ENCODE data around the gene CACNA2D3.

Gene CACNA2D3

DNA sequence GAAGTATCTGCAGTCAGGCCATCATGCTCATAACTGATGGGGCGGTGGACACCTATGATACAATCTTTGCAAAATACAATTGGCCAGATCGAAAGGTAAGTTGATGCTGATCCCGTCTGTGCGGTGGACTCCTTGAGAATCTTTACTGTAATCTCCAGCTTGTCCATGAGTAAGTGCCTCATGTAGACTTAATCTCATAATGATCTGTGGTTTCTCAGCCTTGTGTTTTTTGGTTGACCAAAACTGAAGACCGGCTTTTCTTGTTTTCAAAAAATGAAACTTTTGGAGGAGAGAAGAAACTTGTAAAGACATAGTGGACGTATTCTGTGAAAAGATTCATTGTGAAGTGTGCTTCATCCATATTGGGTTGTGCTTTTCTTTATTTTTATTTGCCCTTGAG lies 519.8 kb downstream of the CACNA2D3 start:
- DNase-seq, result no peak

DNA sequence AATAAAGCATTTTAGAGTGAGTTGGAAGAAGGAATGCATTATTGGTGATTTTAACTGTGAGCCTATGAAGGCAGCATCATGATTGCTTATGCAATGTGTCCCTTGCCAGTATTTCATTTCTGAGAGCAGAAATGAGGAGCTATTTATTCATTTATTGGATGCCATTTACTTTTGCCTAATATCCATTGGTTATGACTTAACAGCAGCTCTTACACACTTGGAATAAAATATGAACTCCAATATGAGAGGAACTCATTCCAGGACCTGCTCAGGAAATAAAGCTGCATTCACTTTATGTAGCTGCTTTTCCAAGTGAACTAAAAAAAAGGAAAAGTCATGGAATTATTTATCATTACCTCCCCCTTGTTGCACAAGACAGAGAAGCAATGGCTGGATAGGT lies 525.4 kb downstream of the CACNA2D3 start:
- no peak for DNase-seq

DNA sequence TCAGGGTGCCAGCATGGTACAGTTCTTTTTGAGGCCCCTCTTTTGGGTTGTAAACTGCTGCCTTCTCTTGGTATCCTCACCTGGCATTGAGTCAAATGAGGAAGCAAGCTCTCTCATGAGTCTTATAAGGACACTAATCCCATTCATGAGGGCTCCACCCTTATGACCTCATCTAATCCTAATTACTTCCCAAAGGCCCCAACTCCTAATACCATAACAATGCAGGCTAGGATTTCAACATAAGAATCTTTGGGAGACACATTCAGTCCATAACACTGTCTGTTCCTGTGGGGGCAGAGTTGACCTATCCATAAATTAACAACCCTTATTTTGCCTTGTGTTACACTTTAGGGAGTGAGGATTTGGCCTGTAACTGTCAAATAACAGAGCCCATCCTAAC lies 527.2 kb downstream of the CACNA2D3 start:
- DNase-seq, result no peak

DNA sequence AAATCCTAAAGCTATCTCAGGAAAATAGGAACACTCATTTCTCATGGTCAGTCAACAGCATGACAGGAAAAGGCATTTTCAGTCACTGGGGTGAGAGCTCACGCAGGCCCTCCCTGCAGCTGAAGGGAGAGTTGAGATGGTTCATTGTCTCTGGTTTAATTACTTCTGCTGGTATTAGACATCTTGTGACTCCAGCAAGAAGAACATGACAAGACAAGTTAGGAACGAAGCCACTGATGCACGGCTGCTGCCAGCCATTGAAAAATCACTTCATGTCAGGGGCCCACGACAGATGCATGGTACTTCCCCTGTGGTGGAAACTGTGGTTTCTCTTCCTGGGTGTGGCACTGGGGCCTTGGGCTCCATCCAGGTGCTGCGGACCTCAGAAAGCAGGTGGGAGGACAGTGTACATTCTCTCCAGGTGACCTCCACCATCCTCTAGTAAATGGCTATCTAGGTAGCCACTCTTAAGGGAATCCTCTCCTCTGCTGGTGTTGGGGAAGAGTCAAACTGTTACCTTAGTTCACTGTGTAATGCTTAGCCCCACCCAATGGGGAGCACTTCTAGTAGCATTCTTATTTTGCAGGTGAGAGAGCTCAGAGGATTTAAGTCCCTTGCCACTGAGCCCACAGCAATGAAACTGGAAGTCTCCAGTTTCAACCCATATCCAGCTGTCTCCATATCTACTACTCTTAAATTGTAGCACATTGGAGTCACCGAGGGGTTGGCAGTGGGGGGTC lies 531.3 kb downstream of the CACNA2D3 start:
- DNase-seq, result no peak

DNA sequence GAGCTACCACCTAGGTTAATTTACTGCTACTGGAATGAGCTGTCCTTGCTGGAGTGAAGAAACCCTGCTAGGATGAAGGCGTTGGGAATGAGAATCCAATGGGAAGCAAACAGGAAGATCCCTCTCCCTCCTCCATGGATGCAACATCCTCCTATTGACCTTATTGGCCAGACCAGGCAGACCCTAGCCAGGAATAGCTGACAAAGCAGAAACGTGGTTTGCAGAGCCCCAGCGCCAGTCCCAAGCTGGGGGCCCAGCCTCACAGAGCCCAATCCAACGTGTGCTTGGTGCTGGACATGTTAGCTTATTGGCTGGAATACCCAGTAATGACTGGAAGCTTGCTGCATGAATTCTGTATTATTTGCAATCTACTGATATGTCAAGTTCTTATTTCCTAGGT lies 532.4 kb downstream of the CACNA2D3 start:
- no peak for DNase-seq

DNA sequence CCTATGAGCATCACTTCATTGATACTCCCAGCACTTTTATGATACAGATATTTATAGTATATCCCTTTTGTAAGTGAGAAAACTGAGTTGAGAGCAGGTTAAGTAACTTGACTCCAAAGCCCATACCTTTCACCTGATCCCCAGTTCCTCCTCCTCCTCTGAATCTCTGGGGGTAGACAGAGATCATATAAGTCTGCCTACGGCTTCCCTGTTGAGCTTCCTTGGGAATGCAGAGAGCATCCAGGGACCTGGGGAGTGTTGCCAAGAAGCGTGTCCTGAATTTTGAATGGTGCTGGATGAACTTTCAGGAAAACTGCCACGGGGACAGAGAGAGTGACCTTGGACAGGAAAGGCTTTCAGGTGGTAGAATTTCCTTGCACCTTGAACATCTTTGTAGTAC lies 537.0 kb downstream of the CACNA2D3 start:
- no peak for DNase-seq

DNA sequence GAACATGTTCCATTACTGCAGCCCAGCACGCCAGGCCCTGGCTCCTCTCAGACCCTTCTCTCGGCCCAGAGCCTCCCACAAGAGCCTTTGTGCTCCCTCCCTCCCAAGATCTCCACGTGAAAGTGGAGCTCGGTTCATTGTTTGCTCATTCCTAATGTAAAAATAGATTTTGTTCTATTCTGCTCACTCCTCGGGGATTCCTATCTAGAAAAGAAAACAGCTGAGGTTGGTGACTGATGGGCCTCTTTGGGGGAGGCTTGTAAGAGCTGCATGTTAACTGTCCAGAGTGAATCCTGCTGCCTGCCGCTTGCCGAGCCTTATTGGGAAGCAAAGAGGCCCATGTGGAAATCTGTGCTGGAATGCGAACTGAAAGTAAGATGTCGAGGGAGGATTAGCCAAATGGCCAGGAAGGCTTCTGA lies 538.4 kb downstream of the CACNA2D3 start:
- DNase-seq, result no peak

DNA sequence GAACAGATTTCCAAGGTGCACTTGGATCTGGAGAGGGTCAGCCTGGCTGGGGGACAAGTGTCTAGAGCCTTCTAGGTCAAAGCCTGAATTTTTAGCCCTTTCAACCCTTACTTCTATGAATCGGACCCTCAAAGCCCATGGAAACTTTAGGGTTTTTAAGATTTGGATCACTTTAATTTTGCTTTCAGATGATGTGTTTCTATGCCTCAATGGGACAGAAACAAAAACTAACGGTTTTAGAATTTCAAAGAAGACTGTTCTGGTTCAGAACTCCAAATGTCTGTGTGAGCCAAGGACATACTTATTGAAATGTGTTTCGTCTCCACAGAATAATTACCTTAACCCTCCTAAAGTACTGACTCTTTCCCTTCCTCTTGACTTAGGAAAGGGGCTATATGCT lies 538.8 kb downstream of the CACNA2D3 start:
- DNase-seq, result no peak

DNA sequence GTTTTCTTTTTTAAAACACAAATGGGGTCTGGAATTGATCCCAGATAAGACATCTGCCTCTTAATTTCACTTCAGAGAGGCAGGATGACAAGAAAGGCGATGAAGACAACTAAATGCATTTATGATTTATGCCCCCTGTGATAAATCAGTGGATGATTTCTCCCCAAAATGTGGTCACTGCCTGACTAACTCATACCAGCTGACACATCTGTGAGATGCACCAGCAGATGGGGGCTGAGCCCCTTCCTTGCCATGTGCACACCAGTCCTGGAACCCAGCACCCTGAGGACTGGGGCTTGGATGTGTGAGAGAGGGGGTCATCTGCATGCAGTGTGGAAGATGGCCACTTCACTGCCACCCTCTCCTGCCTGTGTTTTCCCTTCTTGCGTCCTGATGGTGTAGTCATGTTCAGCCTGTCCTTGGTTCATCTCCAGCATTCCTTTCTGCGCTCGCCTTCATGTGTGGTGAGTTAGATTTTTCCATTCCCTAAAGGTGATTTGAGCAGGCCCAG lies 541.2 kb downstream of the CACNA2D3 start:
- no peak for DNase-seq

DNA sequence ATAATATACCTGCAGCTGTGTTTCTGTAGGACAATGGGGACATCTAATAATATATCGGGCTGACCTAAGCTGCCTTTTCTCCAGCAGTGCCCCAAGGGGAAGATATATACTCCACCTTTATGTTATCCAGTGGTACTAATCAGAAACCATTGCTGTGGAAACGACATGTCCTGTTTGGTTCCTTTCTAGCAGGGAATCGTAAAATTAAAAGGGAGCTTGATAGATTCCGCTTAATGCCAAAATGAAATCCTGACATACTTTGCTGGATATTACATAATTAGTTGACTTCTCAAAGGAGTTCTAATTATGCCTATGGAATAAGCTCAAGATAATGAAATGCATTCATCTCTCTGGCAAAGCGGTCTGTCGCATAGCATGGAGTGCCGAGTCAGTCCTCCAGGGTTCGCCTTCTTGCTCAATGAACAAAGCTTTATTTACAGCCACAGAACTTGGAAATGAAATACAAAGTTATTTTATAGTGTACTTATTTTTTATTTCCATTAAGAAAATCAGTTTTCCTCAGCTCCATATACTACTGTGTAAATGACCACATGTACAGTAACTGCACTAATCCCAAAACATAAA lies 542.8 kb downstream of the CACNA2D3 start:
- DNase-seq, result no peak

DNA sequence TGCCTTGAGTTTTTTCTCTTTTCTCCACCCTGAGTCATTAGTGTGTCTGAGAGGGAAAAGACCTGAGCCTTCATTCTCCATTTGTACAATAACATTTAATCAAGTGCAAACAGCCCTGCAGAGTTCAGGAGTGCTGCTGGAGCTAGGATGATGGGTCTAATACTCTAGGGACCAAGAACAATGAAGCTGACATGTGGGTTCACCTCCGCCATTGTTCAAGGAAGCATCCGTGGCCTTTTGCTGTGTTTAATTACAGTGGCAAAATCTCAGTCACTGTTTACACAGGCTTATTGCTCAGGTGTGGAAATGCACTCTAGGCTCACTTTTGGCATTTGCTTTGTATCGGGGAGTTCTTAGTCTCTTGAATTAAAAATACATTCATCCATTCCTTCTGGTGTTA lies 545.9 kb downstream of the CACNA2D3 start:
- DNase-seq, result no peak

DNA sequence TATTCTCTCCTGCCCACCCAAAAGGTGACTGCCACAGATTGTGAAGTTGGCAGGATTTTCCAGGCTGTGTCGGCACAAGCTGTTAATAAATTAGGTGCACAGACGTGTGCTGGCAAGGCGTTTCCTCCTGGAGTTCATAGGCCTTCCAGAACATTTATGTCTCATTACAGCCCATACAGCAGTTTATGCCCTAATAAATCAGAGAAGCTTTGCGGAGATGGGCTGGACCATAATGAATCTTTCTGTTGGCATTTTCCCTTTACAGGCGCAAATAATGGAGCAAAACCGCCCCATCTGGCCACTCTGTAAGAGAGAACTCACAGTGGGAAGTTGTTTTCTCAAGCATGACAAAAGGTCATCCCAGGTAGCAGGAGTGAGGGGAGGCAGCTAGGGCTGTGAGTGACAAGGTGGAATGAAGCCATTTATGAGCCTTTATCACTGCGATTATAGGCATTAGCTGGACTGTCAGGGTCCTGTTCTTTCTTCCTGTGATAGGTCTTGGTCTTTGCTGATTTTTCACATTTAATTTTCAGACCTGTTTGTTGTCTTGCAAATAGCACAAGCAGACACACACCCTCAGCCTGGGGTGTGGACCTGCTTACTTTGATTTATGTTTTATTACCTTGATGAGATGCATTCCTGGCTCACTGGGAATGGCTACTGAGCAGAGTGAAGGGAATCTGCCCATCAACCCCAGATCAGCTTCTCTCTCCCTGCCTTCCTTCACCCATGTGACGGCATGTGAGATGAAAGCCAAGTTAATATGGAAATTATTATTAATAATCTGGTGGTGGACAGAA lies 548.0 kb downstream of the CACNA2D3 start:
- DNase-seq, result no peak

DNA sequence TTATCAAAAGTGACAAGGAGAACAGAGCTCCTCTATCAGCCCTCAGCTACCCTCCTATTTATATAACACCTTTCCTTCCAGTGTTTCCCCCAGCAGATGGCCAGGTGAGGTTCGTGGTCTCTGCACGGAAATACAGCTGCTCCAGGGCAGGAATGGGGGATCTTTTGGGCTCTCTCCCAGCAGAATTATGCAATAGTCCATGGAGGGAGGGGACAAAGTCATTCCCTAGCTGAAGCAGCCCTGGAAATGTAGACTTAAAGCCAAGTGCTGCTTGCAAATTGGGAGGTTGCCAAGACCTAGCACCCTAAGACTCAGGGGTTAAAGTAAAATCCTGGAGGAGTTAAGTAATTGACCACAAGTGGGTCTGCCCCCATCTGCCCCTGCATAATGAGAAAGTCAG lies 549.2 kb downstream of the CACNA2D3 start:
- no peak for DNase-seq

DNA sequence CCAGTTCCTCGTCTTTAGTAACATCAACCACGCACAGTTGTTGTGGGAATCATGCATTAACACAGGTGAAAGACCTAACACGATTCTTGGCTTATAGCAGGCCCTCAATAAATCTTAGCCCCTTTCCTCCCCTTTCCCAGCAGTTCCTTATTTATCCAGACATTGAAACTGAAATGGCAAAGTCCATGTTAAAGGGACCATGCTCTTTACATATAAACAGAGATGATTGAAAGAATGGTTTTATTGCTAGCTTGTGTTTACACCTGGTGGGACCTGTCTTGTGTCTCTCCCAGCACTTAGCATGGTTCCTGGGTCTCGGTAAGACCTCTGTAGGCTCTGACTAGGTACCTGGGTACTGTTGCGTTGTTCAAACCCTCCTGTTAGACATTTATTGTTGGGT lies 553.7 kb downstream of the CACNA2D3 start:
- DNase-seq, result no peak

DNA sequence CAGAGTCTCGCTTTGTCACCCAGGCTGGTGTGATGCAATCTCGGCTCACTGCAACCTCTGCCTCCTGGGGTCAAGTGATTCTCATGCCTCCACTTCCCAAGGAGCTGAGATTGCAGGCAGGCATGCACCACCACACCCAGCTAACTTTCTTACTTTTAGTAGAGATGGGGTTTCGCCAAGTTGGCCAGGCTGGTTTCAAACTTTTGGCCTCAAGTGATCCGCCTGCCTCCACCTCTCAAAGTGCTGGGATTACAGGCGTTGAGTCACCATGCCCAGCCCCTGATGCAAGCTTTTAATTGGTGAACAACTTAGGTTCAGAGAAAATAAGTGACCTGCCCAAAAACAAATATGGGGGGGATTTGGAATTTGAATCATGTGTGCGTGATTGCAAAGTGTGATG lies 559.4 kb downstream of the CACNA2D3 start:
- no peak for DNase-seq

DNA sequence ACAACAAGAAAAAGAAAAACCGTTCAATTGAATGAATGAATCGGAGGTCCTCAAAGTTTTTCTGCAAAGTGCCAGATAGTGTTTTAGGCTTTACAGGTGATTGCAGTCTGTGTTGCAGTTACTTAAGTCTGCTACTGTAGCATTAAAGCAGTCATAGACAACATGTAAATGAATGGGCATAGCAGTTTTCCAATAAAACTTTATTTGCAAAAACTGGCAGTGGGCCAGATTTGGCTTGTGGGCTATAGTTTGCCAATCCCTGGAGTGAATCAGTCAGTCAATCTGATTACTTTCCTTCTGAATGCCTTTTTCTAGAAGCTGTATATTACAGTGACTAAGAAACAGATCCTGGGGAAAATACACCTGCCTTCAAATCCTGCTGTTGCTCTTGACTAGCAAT lies 562.9 kb downstream of the CACNA2D3 start:
- no peak for DNase-seq

DNA sequence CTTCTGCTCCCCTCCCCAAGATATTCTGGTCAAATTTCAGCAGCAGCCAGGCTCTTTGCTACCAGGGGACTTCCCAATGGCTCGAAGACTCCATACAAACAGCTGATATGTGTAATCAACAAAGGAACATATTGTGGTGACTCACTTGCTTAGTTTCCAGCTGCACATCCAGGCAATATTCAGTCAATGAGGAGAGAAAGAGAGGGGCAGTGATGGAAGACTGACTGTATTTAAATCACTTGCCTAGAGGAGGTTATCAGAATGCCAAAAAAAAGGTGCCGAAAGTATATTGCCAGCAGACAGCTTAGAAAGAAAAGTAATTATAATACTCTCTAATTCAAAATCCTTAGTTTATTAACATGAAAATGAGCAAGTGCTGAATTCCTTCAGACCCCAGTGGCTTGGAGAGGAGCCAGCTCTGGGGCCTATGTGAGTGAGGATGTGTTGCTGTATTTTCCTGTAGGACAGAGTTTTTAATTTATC lies 569.0 kb downstream of the CACNA2D3 start:
- no peak for DNase-seq

DNA sequence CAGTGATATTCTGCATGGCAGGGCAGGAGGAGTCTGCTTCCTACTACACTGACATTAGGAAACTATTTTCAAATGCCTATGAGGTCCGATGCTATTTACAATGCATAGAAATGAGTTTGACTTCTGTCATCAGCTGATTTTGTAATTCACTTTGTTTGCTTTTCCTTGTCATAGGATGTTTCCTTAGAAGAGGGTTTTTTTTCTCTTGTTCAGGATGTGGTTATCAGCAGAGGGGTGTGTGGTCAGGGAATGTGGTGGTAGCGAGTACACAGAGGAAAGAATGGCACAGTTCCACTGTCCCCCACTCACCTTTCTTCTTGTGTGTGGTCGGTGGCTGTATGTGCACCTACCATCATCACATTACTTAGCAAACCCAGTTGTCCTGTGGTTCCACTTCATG lies 574.0 kb downstream of the CACNA2D3 start:
- DNase-seq, result no peak

DNA sequence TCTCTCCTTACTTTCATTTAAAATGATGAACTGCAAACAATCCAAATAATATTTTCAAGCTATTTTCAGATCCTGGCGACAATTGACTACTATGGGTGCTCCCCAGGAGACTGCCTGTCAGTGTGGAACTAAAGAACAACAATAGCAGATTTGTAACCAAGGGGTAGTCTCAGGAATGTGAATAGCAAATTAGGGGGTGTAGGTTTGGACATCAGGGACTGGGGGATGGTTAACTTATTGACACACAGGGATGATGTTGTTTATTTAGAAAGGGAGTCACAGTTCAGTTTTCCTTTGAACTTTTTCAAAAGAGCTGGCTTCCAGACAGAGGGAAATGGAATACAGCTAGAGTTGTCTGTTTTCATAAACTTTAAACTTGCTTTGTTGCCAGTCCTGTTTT lies 575.7 kb downstream of the CACNA2D3 start:
- DNase-seq, result no peak

DNA sequence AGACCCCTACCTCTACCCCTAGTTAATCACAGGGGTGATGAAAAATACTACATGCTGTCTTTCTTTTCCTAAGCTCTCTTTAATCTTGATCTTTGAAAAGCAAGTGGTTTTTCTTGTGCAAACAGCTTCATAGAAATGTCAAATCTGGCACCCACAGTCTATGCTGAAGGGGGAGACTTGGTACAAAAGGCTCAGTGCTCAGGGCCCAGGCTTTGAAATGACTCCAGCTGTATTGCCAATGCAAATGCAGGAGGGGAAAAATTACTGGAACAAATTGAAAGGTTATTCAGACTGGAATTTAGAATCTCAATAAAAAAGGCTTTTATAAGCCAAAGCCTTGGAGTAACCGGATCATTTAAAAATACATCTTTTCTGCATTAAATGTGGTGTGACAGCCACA lies 581.6 kb downstream of the CACNA2D3 start:
- no peak for DNase-seq

DNA sequence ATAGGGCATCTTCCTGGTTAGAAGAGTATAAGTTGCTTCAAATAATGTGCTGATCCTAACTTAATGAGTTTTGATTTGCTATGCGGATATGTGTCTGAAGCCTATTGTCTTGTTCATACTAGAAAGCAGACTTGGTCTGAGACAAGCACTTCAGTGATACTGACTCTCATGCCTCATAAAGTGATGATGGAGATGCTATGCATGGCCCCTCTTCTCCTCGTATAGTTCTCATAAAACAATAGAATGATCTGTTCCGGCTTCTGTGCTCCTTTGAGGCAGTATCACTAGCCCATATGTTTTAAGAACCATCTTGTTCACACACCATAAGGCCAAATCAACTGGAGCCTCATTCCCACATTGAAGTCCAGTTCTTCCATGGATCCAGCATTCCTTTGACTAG lies 583.4 kb downstream of the CACNA2D3 start:
- no peak for DNase-seq

DNA sequence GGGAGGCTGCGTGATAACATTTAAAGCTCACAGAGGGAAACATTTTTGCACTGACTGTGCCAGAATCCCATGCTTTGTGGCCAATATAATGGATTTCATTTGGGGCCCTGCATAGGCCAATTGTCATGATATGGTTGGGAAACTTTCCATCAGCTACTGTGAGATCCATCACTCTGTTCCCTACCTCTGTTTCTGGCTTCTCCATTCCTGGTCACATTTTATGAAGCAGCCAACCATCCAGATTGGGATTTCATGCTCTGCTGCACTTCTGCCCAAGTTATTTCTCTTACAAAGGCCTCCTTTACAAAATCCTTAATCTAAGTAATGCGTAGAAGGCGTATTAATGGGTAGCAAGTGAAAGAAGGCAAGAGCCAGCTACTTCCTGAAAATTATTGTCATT lies 584.4 kb downstream of the CACNA2D3 start:
- no peak for DNase-seq

DNA sequence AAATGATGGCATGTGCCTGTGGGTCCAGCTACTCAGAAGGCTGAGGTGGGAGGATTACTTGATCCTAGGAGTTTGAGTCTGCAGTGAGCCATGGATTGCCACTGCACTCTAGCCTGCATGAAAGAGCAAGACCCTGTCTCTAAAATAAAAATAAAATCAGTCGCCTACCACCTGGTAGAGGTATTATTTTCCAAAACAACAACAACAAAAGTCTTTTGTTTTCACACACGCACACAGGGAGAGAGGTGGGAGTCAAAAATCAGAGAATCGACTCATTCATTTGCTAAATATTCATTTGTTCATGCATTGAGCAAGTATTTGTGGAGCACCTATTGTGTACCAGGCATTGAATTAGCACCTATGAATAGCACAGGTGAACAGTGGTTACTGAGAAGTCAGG lies 587.4 kb downstream of the CACNA2D3 start:
- no peak for DNase-seq

DNA sequence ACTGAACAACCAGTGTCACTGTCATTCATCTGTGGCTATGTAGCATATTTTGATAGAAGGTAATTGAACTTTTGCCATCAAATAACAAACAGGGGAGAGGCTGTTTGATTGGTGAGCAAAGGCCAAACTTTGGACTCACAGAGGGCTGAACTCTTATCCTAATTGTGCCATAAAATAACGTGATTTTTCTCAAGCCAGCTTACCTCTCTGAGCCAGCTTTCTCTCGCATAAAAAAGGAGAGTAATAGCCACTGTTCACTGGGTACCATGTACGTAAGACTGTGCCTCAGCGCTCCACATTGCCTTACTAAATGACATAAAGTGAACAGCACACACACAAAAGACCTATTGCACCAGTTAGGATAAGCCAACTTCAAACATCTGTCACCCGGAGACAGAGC lies 588.6 kb downstream of the CACNA2D3 start:
- no peak for DNase-seq

Data from activated CD4-positive, alpha-beta T cell treated with anti-CD3 and anti-CD28 coated beads, Interleukin-2, amount 50 U/mL, for 1 hour (primary cell).